Hepatocyte (in vitro differentiated cells): Measurements from ENCODE around the gene SYT12. TPM values are rescaled to one million over a fixed set of nuclear protein-coding genes. Genes with fewer than 3 reads are reported as not detected.

Experiments
- DNase-seq: peaks from one replicate; pipeline ENCODE4 v3.0.0-alpha.2; 2016; ENCODE audit warnings: low spot score
- H2AFZ ChIP-seq: fragments of 200-600 bp; sonication (generic); 2 replicates; pipeline ENCODE4 v1.6.0; 2016; ENCODE audit warnings: antibody characterized with exemption, mild to moderate bottlenecking
- H3K27ac ChIP-seq: fragments of 200-600 bp; sonication (generic); 2 replicates; pipeline ENCODE4 v1.5.1; 2016; ENCODE audit warnings: mild to moderate bottlenecking
- H3K27me3 ChIP-seq: fragments of 200-600 bp; sonication (generic); 2 replicates; pipeline ENCODE4 v1.6.1; 2016
- H3K36me3 ChIP-seq: fragments of 200-600 bp; sonication (generic); replicated peaks from 2 replicates; pipeline ENCODE4 v1.5.1; 2016; ENCODE audit warnings: low read depth; ENCODE audit not compliant: insufficient read depth
- H3K4me1 ChIP-seq: fragments of 200-600 bp; sonication (generic); 2 replicates; pipeline ENCODE4 v1.5.1; 2016; ENCODE audit warnings: mild to moderate bottlenecking, moderate library complexity; ENCODE audit not compliant: insufficient read depth
- H3K4me2 ChIP-seq: fragments of 200-600 bp; sonication (generic); 2 replicates; pipeline ENCODE4 v1.6.0; 2016
- H3K4me3 ChIP-seq: fragments of 200-600 bp; sonication (generic); 2 replicates; pipeline ENCODE4 v1.5.1; 2016; ENCODE audit warnings: mild to moderate bottlenecking
- H3K79me2 ChIP-seq: fragments of 200-600 bp; sonication (generic); 2 replicates; pipeline ENCODE4 v1.6.0; 2017; ENCODE audit warnings: mild to moderate bottlenecking
- H3K9me2 ChIP-seq: fragments of 200-600 bp; sonication (generic); replicated peaks from 2 replicates; pipeline ENCODE4 v1.6.0; 2017; ENCODE audit warnings: mild to moderate bottlenecking; ENCODE audit not compliant: insufficient read depth
- H3K9me3 ChIP-seq: fragments of 200-600 bp; sonication (generic); 2 replicates; pipeline ENCODE4 v1.5.1; 2016; ENCODE audit warnings: low read depth, mild to moderate bottlenecking
- H4K20me1 ChIP-seq: fragments of 200-600 bp; sonication (generic); 2 replicates; pipeline ENCODE4 v1.6.0; 2016; ENCODE audit warnings: mild to moderate bottlenecking; ENCODE audit not compliant: insufficient read depth, poor library complexity, severe bottlenecking
- EZH2 ChIP-seq: fragments of 200-600 bp; sonication (generic); IDR thresholded peaks from 2 replicates; pipeline ENCODE4 v1.6.1; 2016; ENCODE audit warnings: antibody characterized with exemption, mild to moderate bottlenecking, borderline replicate concordance
- EZH2phosphoT487 ChIP-seq: fragments of 200-600 bp; sonication (generic); IDR thresholded peaks from one replicate; pipeline ENCODE4 v1.6.1; 2018; ENCODE audit warnings: antibody characterized with exemption, mild to moderate bottlenecking, low read depth, moderate library complexity; ENCODE audit not compliant: unreplicated experiment, severe bottlenecking
- WGBS: methylation state at CpG from one replicate; pipeline ENCODE4 v1.1.6; 2016; ENCODE audit warnings: low lambda C conversion rate; ENCODE audit errors: missing lambda C conversion rate; 5-methylcytosine and 5-hydroxymethylcytosine counted together
- polyA plus RNA-seq: library from polyadenylated mRNA; unstranded; fragments of >200 nt; fragmentation: Nextera tagmentation; extraction: Ambion mirVana; gene quantifications from 2 replicates; pipeline ENCODE4 v1.2.1, GENCODE V29; 2016
- total RNA-seq: library from RNA; depleted of rRNA; stranded (reverse); fragments of >200 nt; gene quantifications from 2 replicates; pipeline ENCODE4 v1.2.3, GENCODE V29; 2014
- TF ChIP-seq, protein P1 (sequence below): fragments of 200-600 bp; sonication (generic); IDR thresholded peaks from 2 replicates; pipeline ENCODE4 v1.5.1; 2016; ENCODE audit warnings: antibody characterized with exemption, mild to moderate bottlenecking; ENCODE audit not compliant: poor library complexity

The SYT12 gene
- total and polyA plus RNA-seq, 2 experiments from 2014 or later = 0.27 to 0.50 TPM

DNA sequence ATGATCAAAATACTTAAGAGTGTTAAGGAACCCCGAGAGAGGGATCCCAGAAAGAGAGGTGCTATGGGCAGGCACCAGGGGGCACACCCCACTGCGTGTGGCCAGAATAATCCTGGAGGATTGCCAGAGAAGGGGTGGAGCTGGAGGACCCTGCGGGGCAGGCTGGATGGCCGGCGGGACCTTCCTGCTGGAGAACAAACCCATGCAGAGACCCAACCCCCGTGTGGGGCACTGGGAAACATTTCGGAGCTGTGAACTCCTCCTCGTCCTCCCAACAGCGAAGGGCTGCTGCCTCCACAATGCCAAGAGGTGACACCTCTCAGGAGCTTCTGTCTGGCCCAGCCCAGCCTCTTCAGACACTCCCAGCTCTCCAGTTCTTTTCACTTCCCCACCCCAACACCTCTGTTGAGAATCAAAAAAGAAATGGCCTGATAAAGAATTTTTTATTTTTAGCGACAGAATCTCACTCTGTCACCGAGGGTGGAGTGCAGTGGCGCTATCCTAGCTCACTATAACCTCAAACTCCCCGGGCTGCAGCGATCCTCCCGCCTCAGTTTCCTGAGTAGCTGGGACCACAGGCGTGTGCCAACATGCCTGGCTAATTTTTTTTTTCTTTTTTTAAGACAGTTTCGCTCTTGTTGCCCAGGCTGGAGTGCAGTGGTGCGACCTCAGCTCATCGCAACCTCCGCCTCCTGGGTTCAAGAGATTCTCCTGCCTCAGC, 59.3 kb downstream of the SYT12 start:
- TF ChIP-seq EZH2 (no peak), EZH2phosphoT487 (no peak)
- TF ChIP-seq, protein P1, sequence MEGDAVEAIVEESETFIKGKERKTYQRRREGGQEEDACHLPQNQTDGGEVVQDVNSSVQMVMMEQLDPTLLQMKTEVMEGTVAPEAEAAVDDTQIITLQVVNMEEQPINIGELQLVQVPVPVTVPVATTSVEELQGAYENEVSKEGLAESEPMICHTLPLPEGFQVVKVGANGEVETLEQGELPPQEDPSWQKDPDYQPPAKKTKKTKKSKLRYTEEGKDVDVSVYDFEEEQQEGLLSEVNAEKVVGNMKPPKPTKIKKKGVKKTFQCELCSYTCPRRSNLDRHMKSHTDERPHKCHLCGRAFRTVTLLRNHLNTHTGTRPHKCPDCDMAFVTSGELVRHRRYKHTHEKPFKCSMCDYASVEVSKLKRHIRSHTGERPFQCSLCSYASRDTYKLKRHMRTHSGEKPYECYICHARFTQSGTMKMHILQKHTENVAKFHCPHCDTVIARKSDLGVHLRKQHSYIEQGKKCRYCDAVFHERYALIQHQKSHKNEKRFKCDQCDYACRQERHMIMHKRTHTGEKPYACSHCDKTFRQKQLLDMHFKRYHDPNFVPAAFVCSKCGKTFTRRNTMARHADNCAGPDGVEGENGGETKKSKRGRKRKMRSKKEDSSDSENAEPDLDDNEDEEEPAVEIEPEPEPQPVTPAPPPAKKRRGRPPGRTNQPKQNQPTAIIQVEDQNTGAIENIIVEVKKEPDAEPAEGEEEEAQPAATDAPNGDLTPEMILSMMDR = no peak
- Histone ChIP-seq H3K4me1 (peaks cover 18% of the 10 kb centered on the region), H2AFZ (no peak overlapping the region), H3K79me2 (no peaks in the 10 kb centered on the region), H4K20me1 (no peaks in the 10 kb centered on the region), H3K9me2 (no peaks in the 10 kb centered on the region), H3K9me3 (no peaks in the 10 kb centered on the region), H3K36me3 (no peaks in the 10 kb centered on the region), H3K4me3 (no peak overlapping the region), H3K27ac (no peak overlapping the region), H3K4me2 (peak overlapping the region; percentile 44), H3K27me3 (no peaks in the 10 kb centered on the region)
- peak; percentile 65 for DNase-seq
- WGBS = 54% methylated on average over 20 of the region's 20 CpGs

DNA sequence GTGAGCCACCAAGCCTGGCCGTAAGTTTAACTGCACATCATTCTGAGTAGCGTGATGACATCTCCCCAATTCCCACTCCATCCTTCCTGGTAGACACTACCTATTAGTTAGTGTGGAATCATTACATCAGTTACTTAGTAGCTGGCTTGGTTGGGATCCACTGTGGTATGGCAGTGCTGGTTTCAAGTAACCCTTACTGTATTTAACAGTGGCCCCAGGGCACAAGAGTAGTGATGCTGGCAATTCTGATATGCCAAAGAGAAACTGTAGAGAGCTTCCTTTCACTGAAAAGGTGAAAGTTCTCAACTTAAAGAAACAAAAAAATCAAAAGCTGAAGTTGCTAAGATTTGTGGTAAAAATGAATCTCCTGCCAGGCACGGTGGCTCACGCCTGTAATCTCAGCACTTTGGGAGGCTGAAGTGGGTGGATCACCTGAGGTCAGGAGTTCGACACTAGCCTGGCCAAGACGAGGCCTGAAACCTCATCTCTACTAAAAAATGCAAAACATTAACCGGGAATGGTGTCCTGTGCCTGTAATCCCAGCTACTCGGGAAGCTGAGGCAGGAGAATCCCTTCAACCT, 60.9 kb downstream of the SYT12 start:
- H3K4me2 ChIP-seq = no peak overlapping the region
- H3K9me2 ChIP-seq = no peaks in the 10 kb centered on the region
- no peaks in the 10 kb centered on the region for H3K36me3 ChIP-seq
- no peak overlapping the region for H2AFZ ChIP-seq
- H3K79me2 ChIP-seq = no peaks in the 10 kb centered on the region
- no peaks in the 10 kb centered on the region for H3K9me3 ChIP-seq
- H3K4me1 ChIP-seq = peaks cover 14% of the 10 kb centered on the region
- no peak overlapping the region for H3K4me3 ChIP-seq
- DNase-seq = no peak
- H3K27me3 ChIP-seq = no peaks in the 10 kb centered on the region
- no peak overlapping the region for H3K27ac ChIP-seq
- TF ChIP-seq, protein P1 = no peak
- TF ChIP-seq EZH2 = no peak
- TF ChIP-seq EZH2phosphoT487 = no peak
- no peaks in the 10 kb centered on the region for H4K20me1 ChIP-seq
- 90% methylated on average over 8 of the region's 8 CpGs for WGBS

DNA sequence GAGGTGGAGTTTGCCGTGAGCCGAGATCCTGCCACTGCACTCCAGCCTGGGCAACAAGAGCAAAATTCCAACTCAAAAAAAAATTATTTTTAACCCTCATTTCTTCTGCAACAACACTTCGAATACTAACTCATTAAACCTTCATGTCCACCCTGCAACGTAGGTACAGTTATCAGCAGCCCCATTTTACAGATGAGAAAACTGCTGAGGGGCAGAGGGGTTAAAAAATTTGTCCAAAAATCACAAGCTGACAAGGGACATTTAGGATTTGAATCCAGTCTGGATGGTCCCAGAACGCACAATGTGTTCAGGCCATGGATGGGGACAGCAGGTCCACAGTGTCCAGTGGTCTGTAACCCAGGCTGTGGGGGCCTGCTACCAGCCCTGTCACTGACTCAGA, 62.7 kb downstream of the SYT12 start:
- Histone ChIP-seq H3K4me2 (no peak overlapping the region), H2AFZ (no peak overlapping the region), H4K20me1 (no peaks in the 10 kb centered on the region), H3K27me3 (no peaks in the 10 kb centered on the region), H3K27ac (no peak overlapping the region), H3K4me3 (no peak overlapping the region), H3K9me2 (no peaks in the 10 kb centered on the region), H3K79me2 (no peaks in the 10 kb centered on the region), H3K36me3 (no peaks in the 10 kb centered on the region), H3K4me1 (peaks cover 8% of the 10 kb centered on the region), H3K9me3 (no peaks in the 10 kb centered on the region)
- DNase-seq = no peak
- WGBS = 96% methylated on average over 5 of the region's 5 CpGs
- TF ChIP-seq, protein P1 = no peak
- TF ChIP-seq EZH2phosphoT487 (no peak), EZH2 (no peak)
